ENCODE results near the gene CDX1. TPM values are rescaled to one million over a fixed set of nuclear protein-coding genes. Genes with fewer than 3 reads are reported as not detected.

The CDX1 gene
- total RNA-seq, 2 donors from 2014 or later: not detected

DNA sequence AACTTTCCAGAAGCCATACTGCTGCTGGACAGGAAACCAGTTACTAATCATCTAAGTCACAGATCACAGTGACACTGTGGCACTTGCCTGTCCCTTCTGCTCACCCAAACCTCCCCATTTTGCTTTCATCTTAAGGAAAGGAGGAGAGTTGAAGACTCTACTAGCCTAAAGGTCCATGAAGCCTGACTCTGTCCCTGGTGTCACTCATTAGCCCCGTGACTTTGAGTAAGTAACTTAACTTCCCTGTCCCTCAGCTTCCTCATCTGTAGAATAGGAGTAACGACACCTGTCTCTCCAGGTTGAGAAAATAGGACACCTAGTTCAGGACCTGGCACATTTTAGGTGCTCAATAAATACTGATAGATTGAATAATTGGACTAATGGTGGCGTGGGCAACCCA is 22.7 kb downstream of the CDX1 start:
- Histone ChIP-seq H3K27me3 (no peaks in the 10 kb centered on the region), H3K4me1 (peaks cover 0 to 8% of the 10 kb centered on the region in 2 donors), H3K9me3 (no peaks in the 10 kb centered on the region), H3K27ac (no peak overlapping the region), H3K4me3 (no peak overlapping the region), H3K36me3 (no peaks in the 10 kb centered on the region)
- DNase-seq (ENCODE audit: low spot score): no peak
- TF ChIP-seq, protein P1, sequence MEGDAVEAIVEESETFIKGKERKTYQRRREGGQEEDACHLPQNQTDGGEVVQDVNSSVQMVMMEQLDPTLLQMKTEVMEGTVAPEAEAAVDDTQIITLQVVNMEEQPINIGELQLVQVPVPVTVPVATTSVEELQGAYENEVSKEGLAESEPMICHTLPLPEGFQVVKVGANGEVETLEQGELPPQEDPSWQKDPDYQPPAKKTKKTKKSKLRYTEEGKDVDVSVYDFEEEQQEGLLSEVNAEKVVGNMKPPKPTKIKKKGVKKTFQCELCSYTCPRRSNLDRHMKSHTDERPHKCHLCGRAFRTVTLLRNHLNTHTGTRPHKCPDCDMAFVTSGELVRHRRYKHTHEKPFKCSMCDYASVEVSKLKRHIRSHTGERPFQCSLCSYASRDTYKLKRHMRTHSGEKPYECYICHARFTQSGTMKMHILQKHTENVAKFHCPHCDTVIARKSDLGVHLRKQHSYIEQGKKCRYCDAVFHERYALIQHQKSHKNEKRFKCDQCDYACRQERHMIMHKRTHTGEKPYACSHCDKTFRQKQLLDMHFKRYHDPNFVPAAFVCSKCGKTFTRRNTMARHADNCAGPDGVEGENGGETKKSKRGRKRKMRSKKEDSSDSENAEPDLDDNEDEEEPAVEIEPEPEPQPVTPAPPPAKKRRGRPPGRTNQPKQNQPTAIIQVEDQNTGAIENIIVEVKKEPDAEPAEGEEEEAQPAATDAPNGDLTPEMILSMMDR (IDR thresholded peaks at IDR 0.05): no peak

DNA sequence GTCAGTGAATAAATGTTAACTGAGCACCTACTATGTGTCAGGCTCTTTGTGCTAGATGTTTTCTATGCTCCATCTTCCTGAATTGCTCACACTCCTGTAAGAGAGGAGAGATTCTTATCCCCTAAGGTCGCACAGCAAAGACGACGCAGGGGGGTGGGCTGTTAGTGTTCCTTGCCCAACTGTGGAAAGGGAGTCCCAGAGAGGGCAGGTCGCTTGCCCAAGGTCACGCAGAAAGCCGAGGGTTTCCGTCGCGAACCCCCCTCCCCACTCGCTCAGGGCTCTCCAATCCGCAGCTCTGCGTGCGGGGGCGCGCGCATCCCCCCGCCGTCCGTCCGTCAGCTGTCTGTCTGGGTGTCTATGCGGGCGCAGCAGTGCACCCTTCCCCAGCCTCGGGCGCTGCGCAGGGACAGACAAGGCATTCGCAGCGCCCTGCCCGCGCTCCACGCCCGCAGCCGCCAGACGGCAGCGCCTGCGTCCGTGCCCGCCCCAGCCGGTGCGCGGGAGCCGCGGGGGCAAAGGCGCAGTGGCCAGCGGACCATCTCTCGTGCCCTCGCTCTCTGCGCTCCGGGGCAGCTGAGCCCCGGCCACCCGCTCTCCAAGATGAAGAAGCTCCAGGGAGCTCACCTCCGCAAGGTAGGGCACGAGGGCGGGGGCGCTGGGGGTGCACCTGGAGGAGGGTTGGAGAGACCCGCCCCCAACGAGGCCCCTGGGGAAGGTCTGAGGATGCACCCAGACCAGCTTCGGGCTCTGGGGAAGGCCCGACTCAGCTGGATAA is 23.3 kb downstream of the CDX1 start, which contains the start of gene SLC6A7:
Gene SLC6A7, plus strand, starts transcription at position 335 of the 775 bp plus-strand sequence. Its CDS starts 266 bp downstream, at position 601.
- TF ChIP-seq, protein P1 (IDR thresholded peaks at IDR 0.05): no peak
- DNase-seq (ENCODE audit: low spot score): no peak
- Histone ChIP-seq H3K27me3 (no peaks in the 10 kb centered on the region), H3K4me3 (peak within 1 kb of the TSS in 1 of 2 donors; percentile 26), H3K36me3 (no peaks in the 10 kb centered on the region), H3K4me1 (peaks cover 0 to 8% of the 10 kb centered on the region in 2 donors), H3K9me3 (no peaks in the 10 kb centered on the region), H3K27ac (no peak within 1 kb of the TSS)

DNA sequence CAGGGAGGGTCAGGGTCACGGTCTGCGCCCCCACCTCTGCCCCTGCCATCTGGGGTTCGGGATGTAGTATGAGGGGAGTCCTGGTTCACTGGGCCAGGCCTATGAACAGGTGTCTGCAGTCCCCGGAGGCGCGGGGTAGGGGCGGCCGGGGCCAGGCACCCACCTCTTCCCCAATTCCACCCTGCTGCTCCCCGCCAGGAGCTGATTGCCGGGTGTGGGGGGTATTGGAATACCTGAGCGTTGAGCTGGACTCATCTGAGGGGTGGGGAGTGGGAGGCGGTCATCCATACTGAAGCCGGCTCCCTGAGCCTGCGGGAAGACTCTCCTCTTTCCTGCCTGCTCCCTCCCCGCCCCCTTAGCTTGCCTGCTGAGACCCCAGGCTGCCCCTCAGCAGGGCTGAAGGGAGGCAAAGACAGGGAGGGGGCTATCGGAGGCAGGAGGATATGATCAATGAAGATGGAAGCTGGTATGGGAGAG is 24.0 kb downstream of the CDX1 start:
- H3K36me3 ChIP-seq: no peaks in the 10 kb centered on the region
- no peak overlapping the region for H3K27ac ChIP-seq
- DNase-seq (ENCODE audit: low spot score): no peak
- H3K4me1 ChIP-seq: peaks cover 0 to 8% of the 10 kb centered on the region in 2 donors
- no peaks in the 10 kb centered on the region for H3K9me3 ChIP-seq
- H3K4me3 ChIP-seq: no peak overlapping the region
- H3K27me3 ChIP-seq: no peaks in the 10 kb centered on the region
- TF ChIP-seq, protein P1 (IDR thresholded peaks at IDR 0.05): no peak

DNA sequence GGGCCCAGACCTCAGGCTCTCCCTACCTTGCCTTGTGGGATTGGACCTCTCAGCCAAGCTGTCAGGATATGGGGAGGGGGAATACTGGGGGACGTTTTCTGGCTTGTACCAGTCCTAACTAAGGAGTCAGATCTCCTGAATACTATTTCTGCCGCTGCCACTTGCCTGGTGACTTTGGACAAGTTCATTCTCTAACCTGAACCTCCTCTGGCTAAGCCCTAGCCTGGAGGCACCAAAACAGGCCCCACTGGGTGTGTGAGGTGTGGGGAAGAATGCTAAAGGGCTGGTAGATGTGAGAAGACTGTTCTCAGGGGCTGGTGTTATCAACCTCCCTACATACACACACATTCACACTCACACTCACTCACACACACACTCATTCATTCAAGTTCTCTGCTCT is 24.4 kb downstream of the CDX1 start:
- no peaks in the 10 kb centered on the region for H3K27me3 ChIP-seq
- no peak overlapping the region for H3K27ac ChIP-seq
- peaks cover 0 to 8% of the 10 kb centered on the region in 2 donors for H3K4me1 ChIP-seq
- H3K4me3 ChIP-seq: no peak overlapping the region
- no peaks in the 10 kb centered on the region for H3K9me3 ChIP-seq
- TF ChIP-seq, protein P1 (IDR thresholded peaks at IDR 0.05): no peak
- H3K36me3 ChIP-seq: no peaks in the 10 kb centered on the region
- DNase-seq (ENCODE audit: low spot score): no peak

DNA sequence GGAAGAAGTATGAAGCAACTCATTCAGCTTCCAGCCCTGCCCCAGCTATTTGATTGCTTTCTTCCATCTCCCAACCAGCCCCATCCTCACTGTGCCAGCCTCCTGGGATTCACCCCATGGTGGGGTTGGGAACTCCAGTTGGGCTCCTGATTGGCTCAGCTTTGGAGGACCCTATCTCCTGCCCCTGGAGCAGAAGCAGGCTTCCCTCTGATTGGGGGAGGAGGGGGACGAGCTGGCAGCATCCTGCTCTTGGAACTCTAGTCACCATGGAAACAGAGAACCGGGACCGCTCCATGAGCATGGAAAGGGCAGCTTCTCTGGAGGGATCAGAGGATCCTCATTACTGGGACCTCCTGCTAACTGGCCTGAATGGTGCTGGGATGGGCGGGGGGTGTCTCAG is 25.9 kb downstream of the CDX1 start:
- H3K27me3 ChIP-seq: no peaks in the 10 kb centered on the region
- H3K4me1 ChIP-seq: peaks cover 0 to 8% of the 10 kb centered on the region in 2 donors
- DNase-seq (ENCODE audit: low spot score): no peak
- H3K27ac ChIP-seq: no peak overlapping the region
- no peak overlapping the region for H3K4me3 ChIP-seq
- H3K9me3 ChIP-seq: no peaks in the 10 kb centered on the region
- H3K36me3 ChIP-seq: no peaks in the 10 kb centered on the region
- TF ChIP-seq, protein P1 (IDR thresholded peaks at IDR 0.05): no peak
